ENCODE results near the gene KCTD15.

The KCTD15 gene

GRCh38 chr19:33861950-33862349 lies 65.3 kb downstream of the KCTD15 start:
- Histone ChIP-seq H3K27ac (ENCODE audit: low read depth, low read length, poor library complexity, severe bottlenecking) (no peak overlapping the region), H3K4me1 (ENCODE audit: insufficient read depth, low read length, severe bottlenecking) (no peaks in the 10 kb centered on the region), H4K20me1 (ENCODE audit: insufficient read depth, low read length) (no peaks in the 10 kb centered on the region), H3K4me3 (ENCODE audit: low read depth, low read length, poor library complexity, severe bottlenecking) (no peak overlapping the region), H3K9me3 (ENCODE audit: low read length) (no peaks in the 10 kb centered on the region), H3K36me3 (ENCODE audit: insufficient read depth, low read length) (no peaks in the 10 kb centered on the region), H2AFZ (ENCODE audit: low read length) (no peak overlapping the region), H3K4me2 (ENCODE audit: low read length) (no peak overlapping the region), H3K9me2 (ENCODE audit: low read depth, low read length) (no peaks in the 10 kb centered on the region), H3K79me2 (ENCODE audit: insufficient read depth, low read length) (no peaks in the 10 kb centered on the region), H3K27me3 (ENCODE audit: insufficient read depth, low read length) (0 out of 2 replicates have a peak, but pooled peaks cover 6% of the 10 kb centered on the region), H3F3A (ENCODE audit: insufficient read depth, low read length) (no peaks in the 10 kb centered on the region), H3K9ac (ENCODE audit: low read length) (no peak overlapping the region)
- TF ChIP-seq EZH2 (IDR thresholded peaks at IDR 0.05; ENCODE audit: borderline replicate concordance, low read length) = no peak
- TF ChIP-seq CTCF (IDR thresholded peaks at IDR 0.05; ENCODE audit: low read length) = no peak

GRCh38 chr19:33862981-33863380 lies 66.3 kb downstream of the KCTD15 start:
- TF ChIP-seq EZH2 (IDR thresholded peaks at IDR 0.05; ENCODE audit: borderline replicate concordance, low read length) (no peak), CTCF (IDR thresholded peaks at IDR 0.05; ENCODE audit: low read length) (no peak)
- H3K27me3 ChIP-seq (ENCODE audit: insufficient read depth, low read length) = 0 out of 2 replicates have a peak, but pooled peaks cover 6% of the 10 kb centered on the region
- H3K4me1 ChIP-seq (ENCODE audit: insufficient read depth, low read length, severe bottlenecking) = no peaks in the 10 kb centered on the region
- no peak overlapping the region for H3K9ac ChIP-seq (ENCODE audit: low read length)
- H3K36me3 ChIP-seq (ENCODE audit: insufficient read depth, low read length) = no peaks in the 10 kb centered on the region
- H4K20me1 ChIP-seq (ENCODE audit: insufficient read depth, low read length) = no peaks in the 10 kb centered on the region
- H2AFZ ChIP-seq (ENCODE audit: low read length) = no peak overlapping the region
- no peaks in the 10 kb centered on the region for H3K9me2 ChIP-seq (ENCODE audit: low read depth, low read length)
- no peaks in the 10 kb centered on the region for H3K9me3 ChIP-seq (ENCODE audit: low read length)
- no peaks in the 10 kb centered on the region for H3F3A ChIP-seq (ENCODE audit: insufficient read depth, low read length)
- H3K4me2 ChIP-seq (ENCODE audit: low read length) = no peak overlapping the region
- H3K4me3 ChIP-seq (ENCODE audit: low read depth, low read length, poor library complexity, severe bottlenecking) = no peak overlapping the region
- H3K27ac ChIP-seq (ENCODE audit: low read depth, low read length, poor library complexity, severe bottlenecking) = no peak overlapping the region
- no peaks in the 10 kb centered on the region for H3K79me2 ChIP-seq (ENCODE audit: insufficient read depth, low read length)

- H3K9me2 ChIP-seq (ENCODE audit: low read depth, low read length) = no peaks in the 10 kb centered on the region
- H3K4me3 ChIP-seq (ENCODE audit: low read depth, low read length, poor library complexity, severe bottlenecking) = no peak overlapping the region
- TF ChIP-seq EZH2 (IDR thresholded peaks at IDR 0.05; ENCODE audit: borderline replicate concordance, low read length) = no peak
- TF ChIP-seq CTCF (IDR thresholded peaks at IDR 0.05; ENCODE audit: low read length) = no peak
- no peaks in the 10 kb centered on the region for H4K20me1 ChIP-seq (ENCODE audit: insufficient read depth, low read length)
- no peak overlapping the region for H3K9ac ChIP-seq (ENCODE audit: low read length)
- H3K9me3 ChIP-seq (ENCODE audit: low read length) = no peaks in the 10 kb centered on the region
- H3K27me3 ChIP-seq (ENCODE audit: insufficient read depth, low read length) = 0 out of 2 replicates have a peak, but pooled peaks cover 6% of the 10 kb centered on the region
- H3K4me2 ChIP-seq (ENCODE audit: low read length) = no peak overlapping the region
- no peak overlapping the region for H3K27ac ChIP-seq (ENCODE audit: low read depth, low read length, poor library complexity, severe bottlenecking)
- H3K79me2 ChIP-seq (ENCODE audit: insufficient read depth, low read length) = no peaks in the 10 kb centered on the region
- H3F3A ChIP-seq (ENCODE audit: insufficient read depth, low read length) = no peaks in the 10 kb centered on the region
- H3K36me3 ChIP-seq (ENCODE audit: insufficient read depth, low read length) = no peaks in the 10 kb centered on the region
- no peak overlapping the region for H2AFZ ChIP-seq (ENCODE audit: low read length)
- no peaks in the 10 kb centered on the region for H3K4me1 ChIP-seq (ENCODE audit: insufficient read depth, low read length, severe bottlenecking)
These were observed 66.8 kb downstream of the KCTD15 start for GRCh38 chr19:33863436-33863835.
